ENCODE measurements around the gene TMEM165.

DNA sequence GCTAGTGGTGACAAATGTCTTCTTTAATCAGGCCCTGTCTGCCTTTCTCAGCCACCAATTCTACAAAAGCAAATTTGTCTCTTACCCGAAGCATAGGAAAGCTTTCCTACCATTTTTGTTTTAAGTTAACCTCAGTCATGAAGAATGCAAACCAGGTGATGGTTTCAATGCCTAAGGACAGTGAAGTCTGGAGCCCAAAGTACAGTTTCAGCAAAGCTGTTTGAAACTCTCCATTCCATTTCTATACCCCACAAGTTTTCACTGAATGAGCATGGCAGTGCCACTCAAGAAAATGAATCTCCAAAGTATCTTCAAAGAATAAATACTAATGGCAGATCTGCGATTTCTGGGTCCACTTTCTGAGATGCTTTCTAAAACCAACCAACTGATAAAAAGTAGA lies 25.8 kb upstream of the TMEM165 start:
- TF ChIP-seq, protein P1, sequence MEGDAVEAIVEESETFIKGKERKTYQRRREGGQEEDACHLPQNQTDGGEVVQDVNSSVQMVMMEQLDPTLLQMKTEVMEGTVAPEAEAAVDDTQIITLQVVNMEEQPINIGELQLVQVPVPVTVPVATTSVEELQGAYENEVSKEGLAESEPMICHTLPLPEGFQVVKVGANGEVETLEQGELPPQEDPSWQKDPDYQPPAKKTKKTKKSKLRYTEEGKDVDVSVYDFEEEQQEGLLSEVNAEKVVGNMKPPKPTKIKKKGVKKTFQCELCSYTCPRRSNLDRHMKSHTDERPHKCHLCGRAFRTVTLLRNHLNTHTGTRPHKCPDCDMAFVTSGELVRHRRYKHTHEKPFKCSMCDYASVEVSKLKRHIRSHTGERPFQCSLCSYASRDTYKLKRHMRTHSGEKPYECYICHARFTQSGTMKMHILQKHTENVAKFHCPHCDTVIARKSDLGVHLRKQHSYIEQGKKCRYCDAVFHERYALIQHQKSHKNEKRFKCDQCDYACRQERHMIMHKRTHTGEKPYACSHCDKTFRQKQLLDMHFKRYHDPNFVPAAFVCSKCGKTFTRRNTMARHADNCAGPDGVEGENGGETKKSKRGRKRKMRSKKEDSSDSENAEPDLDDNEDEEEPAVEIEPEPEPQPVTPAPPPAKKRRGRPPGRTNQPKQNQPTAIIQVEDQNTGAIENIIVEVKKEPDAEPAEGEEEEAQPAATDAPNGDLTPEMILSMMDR (tag by site-specific recombination; IDR thresholded peaks at IDR 0.05) = no peak
- TF ChIP-seq ZNF121 (tag by site-specific recombination; IDR thresholded peaks at IDR 0.05) (no peak), ZBTB7A (tag by site-specific recombination; IDR thresholded peaks at IDR 0.05; ENCODE audit: low read depth) (no peak), GLI2 (tag by site-specific recombination; IDR thresholded peaks at IDR 0.05; ENCODE audit: borderline replicate concordance, low read depth) (no peak), SCRT2 (tag by site-specific recombination; IDR thresholded peaks at IDR 0.05) (no peak), OVOL3 (tag by site-specific recombination; IDR thresholded peaks at IDR 0.05) (no peak)
- TF ChIP-seq, protein P2, sequence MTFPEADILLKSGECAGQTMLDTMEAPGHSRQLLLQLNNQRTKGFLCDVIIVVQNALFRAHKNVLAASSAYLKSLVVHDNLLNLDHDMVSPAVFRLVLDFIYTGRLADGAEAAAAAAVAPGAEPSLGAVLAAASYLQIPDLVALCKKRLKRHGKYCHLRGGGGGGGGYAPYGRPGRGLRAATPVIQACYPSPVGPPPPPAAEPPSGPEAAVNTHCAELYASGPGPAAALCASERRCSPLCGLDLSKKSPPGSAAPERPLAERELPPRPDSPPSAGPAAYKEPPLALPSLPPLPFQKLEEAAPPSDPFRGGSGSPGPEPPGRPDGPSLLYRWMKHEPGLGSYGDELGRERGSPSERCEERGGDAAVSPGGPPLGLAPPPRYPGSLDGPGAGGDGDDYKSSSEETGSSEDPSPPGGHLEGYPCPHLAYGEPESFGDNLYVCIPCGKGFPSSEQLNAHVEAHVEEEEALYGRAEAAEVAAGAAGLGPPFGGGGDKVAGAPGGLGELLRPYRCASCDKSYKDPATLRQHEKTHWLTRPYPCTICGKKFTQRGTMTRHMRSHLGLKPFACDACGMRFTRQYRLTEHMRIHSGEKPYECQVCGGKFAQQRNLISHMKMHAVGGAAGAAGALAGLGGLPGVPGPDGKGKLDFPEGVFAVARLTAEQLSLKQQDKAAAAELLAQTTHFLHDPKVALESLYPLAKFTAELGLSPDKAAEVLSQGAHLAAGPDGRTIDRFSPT (tag by site-specific recombination; IDR thresholded peaks at IDR 0.05) = no peak

Measured in HEK293 (cell line).